MM.1S (cell line): ENCODE data around the gene MRPL2.

Source experiments
- CTCF ChIP-seq: fragments of 300-600 bp; sonication (generic); IDR thresholded peaks from 2 replicates; pipeline ENCODE4 v1.5.1; 2016; ENCODE audit warnings: antibody characterized with exemption, low read length, mixed read lengths
- EZH2 ChIP-seq: fragments of 300-600 bp; sonication (generic); optimal IDR thresholded peaks from 2 replicates; pipeline ENCODE3; 2017; ENCODE audit warnings: low read depth, mild to moderate bottlenecking, antibody characterized with exemption, low read length, mixed read lengths
- EZH2phosphoT487 ChIP-seq: fragments of 300-600 bp; sonication (generic); IDR thresholded peaks from 2 replicates; pipeline ENCODE4 v1.6.1; 2018; ENCODE audit warnings: antibody characterized with exemption, low read length

- TF ChIP-seq CTCF, result no peak
- TF ChIP-seq EZH2, result no peak
- TF ChIP-seq EZH2phosphoT487, result no peak
These were observed 48.0 kb downstream of the MRPL2 start for GRCh38 chr6:43011207-43011606.
